ENCODE results near the gene NUP214.
"Not testable (repeated sequence)": the region's sequence is repeated elsewhere in the genome, so short reads cannot be mapped to it uniquely, and the experiment has no call there.

NUP214 gene

DNA sequence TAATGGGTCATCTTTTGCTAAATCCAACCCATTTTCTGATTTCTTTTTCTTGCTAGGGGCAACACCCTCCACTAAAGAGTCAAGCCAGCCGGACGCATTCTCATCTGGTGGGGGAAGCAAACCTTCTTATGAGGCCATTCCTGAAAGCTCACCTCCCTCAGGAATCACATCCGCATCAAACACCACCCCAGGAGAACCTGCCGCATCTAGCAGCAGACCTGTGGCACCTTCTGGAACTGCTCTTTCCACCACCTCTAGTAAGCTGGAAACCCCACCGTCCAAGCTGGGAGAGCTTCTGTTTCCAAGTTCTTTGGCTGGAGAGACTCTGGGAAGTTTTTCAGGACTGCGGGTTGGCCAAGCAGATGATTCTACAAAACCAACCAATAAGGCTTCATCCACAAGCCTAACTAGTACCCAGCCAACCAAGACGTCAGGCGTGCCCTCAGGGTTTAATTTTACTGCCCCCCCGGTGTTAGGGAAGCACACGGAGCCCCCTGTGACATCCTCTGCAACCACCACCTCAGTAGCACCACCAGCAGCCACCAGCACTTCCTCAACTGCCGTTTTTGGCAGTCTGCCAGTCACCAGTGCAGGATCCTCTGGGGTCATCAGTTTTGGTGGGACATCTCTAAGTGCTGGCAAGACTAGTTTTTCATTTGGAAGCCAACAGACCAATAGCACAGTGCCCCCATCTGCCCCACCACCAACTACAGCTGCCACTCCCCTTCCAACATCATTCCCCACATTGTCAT, 72.0 kb downstream of the NUP214 start:
- DNase-seq: no peak

- DNase-seq: no peak
Measured at GRCh38 chr9:131198041-131198715, 72.8 kb downstream of the NUP214 start.

- DNase-seq: no peak
Measured at GRCh38 chr9:131201856-131202255, 76.5 kb downstream of the NUP214 start.

DNA sequence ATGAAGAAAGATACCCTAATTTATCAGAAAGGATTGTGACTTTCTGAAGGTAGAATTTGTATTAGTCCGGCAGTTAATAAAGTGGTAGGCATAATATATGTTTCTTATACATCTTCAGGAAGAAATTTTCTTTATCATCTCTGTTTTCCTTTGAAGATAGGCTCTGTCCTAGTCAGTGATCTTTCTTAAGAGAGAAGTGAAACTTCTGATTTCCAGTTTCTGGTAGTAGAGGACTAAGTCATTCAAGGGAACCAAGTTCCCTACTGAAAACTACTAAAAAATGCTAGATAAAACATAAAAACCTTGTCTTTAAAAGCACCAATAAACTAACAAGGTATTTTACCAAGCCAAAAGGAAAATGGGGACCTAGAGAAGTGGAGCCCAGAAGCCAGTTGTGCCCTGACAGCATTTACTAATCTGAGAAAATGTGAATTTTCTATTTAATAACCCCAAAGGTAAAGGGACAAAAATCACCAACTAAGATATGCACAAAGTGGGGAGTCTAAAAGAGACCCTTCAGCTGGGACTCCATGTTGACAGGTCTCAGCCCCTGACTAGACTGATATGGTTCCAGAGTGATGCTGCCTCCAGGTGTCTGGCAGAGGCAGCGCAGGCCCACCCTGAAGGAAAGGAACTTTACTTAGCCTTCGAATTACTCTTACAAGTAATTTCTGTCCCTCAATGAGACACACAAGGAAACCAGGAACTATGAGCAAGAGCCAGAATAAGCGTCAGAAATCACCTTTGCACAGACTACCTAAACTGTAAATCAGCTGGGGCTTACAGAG, 78.2 kb downstream of the NUP214 start:
- no peak for DNase-seq

DNA sequence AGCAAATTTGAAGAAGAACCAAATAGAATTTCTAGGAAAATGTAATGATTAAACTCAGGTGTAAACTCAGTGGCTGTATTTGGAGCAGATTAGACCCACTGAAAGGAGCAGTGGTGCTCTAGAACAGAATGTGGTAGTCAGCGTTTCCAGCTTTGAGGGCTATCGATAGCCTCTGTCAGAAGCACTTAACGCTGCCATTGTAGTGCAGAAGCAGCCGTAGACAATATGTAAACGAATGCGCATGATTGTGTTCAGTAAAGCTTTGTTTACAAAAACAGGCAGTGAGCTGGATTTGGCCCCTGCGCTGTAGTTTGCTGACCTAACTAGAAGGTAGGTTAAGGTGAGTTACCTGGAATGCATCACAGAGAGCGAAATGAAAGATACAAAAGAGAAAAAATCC, 78.9 kb downstream of the NUP214 start:
- DNase-seq: no peak

- DNase-seq: no peak
Measured at GRCh38 chr9:131206495-131206894, 81.1 kb downstream of the NUP214 start.

DNA sequence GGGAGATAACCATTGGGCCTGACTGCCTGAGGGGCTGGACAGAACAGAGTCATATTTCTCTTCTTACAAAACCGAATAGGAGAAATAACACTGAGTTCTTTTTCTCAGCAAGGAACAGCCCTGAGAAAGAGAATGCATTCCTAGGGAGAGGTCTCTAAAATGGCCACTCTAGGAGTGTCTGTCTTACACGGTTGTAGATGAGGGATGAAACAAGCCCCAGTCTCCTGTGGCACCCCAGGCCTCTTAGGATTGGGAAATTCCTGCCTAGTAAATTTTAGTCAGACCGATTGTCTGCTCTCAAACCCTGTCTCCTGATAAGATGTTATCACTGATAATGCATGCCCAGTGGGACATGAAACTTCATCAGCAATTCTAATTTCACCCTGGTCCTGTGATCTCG, 86.5 kb downstream of the NUP214 start:
- not testable (repeated sequence) for DNase-seq

DNA sequence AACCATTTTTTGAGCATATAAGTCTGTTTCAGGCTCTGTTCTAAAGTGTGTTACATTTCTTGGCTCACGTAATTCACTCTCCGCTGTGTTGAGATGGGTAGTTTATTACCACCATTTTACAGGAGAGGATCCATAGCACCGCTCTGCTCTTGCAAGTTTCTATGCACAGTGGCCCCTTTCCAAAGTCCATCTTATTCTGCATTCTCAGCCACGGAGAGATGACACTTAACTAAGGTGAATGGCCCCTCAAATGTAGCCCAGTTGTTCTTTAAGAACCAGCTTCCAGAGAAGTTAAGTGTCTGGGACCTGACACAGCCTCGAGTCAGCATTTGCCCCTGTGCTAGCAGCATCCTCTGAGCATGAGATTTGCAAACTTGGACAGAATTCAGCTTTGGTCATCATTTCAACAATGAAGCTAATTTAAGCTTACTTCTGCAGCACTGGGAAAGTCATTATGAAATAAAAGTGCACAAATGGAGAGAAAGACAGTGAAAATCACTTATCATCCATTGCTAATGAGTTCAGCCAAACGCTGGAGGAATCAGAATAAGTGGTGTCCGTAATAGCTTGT, 89.0 kb downstream of the NUP214 start:
- no peak for DNase-seq

DNA sequence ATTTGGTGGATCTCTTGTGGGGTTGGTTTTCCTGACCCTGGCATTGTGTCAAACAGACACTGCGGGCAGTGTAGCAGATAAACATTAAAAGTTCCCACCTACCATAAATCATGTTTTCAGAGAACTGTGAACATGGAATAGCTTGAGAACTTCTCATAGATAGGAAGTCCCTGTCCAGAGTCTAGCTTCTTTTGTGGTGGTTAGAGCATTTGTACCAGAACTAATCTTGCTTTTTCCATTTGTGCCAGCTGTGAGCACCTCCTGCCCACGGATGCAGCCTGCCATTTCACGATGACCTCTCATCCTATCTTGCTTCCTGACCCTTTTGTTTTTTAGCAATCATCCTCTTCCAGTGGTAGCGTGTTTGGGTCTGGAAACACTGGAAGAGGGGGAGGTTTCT, 89.5 kb downstream of the NUP214 start:
- DNase-seq: no peak

DNA sequence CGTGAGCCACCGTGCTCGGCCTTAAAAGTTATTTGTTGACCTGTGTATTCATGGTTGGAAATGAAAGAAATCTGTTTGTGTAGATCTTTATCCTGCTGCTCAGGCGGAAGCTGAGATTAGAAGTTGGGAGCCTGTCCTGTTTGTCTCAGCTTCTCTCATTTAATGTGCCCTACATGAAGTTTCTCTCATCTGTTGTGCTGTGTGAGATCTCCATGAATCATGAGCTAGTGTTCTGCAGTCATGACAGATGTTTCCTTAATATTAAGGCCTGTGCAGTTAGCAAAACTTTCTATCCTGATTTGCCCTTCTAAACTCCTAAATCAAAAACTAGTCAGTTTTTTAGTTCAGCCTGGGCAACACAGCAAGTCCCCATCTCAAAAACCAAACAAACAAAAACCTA, 91.4 kb downstream of the NUP214 start:
- no peak for DNase-seq

DNA sequence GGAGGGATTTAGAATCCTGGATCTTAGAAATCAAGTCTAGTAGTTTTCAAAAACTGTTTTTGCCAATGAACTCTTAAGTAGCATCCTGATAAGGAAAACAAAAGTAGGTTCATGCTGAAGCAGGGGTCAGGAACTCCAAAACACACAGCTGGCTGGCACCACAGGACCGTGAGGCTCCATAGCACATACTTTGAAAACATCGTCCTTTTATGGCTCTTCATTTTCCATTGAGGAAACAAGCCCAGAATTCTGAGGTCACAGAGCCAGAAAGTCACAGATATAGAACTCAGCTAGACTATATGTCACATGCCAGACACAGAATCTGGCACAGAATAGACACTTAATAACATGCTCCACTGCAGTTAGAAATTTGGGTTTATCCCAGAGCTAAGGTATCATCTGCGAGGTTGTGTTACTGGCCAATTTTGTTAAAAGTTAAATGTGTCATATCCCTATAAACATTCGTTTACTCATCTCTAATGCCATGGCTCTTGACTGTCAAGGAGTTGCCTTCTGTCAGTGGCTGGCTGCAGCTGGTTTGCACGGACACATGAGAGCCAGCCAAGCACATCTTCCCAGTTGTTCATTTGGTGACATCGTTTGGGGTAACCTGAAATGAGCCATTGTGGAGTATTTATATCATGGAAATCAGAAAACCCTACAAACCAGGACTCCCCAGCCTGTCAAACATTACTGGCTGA, 92.1 kb downstream of the NUP214 start:
- DNase-seq: no peak

DNA sequence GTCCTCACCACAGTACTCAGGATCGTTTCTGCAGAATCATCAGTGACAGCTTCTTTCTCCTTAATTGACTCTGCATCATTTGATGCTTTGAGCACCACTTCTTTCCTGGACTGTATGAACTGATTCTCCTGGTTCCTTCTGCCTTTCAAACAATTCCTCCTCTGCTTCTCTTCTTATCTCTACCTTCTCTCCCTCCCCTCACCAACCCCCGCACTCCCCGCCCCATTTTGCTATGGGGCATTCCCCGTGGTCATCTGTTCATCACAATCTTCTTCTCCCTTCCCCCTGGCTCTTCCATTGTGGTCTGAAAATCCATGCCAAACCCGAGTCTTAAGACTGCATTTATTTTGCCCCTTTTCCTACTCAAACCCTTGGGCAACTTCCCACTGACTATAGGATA, 93.0 kb downstream of the NUP214 start:
- DNase-seq: no peak

DNA sequence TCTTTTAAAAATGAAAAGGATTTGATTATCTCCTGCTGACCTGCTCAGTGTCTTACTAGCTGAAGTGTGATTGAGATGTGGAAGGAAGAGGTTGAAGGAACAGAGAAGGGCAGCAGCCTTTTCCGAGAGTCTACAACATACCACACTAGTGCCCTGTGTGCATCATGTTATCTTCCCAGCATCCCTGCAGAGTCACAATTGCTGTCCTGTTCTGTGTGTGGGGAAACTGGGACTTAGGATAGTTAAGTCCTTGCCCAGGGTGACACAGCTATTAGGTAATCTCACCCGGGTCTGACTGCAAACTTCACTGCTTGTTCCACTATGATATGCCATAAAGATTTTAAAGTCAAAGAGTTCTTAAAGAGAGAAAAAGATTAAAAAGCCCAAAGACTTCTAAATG, 95.1 kb downstream of the NUP214 start:
- DNase-seq: no peak

GRCh38 chr9:131222460-131222859, 97.1 kb downstream of the NUP214 start:
- no peak for DNase-seq

DNA sequence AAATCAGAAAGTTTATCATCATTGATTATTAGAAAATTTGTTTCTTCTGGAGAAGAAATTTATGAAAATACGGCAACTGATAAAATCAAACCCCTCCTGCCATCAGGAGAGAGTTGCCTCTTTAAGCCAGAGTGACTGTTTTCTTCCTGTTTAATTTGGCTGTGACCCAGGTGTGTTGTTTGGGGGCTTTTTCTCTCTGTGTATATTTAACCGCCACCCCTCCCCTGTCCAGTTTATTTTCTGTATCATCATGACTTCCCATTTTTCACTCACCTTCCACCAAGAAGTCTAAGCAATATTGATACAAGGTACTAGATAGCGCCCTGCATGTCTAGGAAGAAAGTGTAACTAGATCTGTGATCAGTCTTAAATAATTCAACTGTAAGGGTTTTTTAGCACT, 100.8 kb downstream of the NUP214 start:
- DNase-seq: no peak

GRCh38 chr9:131227112-131227958, 101.9 kb downstream of the NUP214 start:
- no peak for DNase-seq

DNA sequence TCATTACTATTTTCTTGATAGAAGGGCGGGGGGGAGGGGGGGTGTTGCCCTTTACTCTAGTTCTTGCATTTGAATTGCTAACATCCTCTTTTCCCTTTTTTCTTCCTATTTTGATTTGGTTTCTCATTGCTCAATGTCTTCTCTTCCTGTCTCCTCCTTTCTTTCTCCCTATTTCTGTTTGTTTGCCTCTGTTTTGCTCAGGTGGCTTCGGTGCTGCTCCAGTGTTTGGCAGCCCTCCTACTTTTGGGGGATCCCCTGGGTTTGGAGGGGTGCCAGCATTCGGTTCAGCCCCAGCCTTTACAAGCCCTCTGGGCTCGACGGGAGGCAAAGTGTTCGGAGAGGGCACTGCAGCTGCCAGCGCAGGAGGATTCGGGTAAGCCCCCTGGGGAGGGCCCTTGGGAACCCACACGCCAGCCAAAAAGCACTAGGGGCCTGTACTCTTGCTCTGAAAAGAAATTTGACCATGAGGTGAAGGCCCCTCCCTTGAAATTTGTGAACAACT, 102.6 kb downstream of the NUP214 start:
- DNase-seq: no peak

DNA sequence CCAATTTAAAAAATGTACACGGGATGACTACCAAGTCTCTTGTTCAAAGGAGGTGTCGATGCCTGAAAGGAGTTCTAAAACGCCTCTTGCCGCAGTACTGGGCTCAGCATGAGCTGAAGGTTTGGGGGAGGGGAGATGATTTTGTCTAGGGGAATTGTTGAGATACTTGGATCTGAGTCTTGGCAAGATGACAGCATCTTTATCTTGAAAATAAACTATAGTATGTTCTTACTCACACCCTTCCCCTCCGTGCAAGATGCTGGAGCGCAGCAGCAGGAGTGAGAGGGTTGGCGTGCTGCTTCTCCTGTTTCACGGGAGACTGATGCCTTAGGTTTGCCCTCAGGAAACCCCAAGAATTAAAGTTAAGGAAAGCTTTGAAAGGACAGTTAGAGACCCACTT, 103.6 kb downstream of the NUP214 start:
- no peak for DNase-seq

DNA sequence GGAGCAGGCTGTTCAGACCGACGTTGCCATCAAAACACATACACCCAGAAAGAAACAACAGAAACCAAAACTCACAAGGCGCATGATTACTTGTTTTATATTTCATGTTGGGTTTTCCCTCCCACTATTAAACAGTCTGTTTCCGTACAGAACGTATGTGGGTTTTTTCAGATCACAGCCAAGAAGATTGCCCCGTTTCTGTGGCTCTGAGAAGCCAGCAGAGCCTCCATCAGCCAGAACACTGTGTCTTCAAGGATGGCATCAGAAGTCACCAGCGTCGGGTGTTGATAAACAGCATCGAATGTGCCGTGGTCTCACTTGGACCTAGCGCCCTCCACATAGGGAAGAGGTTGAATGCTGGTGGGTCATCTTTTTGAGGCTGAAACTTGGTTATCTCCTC, 108.2 kb downstream of the NUP214 start:
- no peak for DNase-seq

GRCh38 chr9:131233995-131234394, 108.6 kb downstream of the NUP214 start:
- DNase-seq: no peak

DNA sequence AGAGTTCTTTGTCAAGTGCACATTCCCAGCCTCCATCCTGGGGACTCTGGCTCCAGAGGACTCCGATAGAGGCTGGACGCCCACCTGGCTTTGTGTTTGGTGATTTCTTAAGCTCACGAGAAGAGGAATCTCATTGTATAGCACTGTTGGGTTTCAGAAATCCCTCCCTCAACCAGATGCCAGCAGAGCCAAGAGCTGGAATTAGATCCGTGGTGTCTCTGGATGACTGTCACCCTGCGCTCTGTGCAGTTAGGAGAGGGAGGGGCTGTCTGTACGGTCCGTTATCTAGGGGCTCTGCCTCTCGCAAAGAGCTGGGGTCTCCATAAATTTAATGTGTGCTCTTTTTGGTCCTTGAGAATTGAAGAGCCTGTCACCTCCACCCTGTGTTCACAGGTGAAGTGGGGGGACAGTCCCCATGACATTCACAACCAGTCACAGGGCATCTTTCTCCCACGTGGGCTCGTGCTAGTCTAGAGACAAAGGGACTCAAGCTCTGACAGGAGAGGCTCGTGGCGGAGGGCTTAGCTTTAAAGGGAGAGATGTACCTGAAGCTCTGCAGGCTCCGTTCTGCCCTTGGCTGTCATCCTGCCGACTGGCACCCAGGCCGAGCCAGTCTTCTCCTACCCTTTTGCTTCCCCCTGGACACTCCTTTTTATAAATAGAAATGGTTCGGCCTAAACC, 109.6 kb downstream of the NUP214 start:
- no peak for DNase-seq
